HCT116 (cell line): ENCODE measurements around the gene GNG4. TPM values are rescaled to one million over a fixed set of nuclear protein-coding genes. Genes with fewer than 3 reads are reported as not detected.

Source experiments
- ATAC-seq: fragments of 200-7000 bp; cut with Tn5 transposase; 2 replicates; pipeline ENCODE4 v1.9.1; 2020; ENCODE audit warnings: mild to moderate bottlenecking, moderate library complexity
- BruUV-seq: library from RNA; stranded (reverse); fragments of 400-500 nt; replicated peaks from 2 replicates; lab custom pipeline; 2021; lab: Mats Ljungman, UMichigan
- CTCF ChIA-PET: fragments of 300-600 bp; sonication (Branson Sonifier 250); formaldehyde crosslinking; loops from one replicate; lab custom pipeline; 2021; ENCODE audit warnings: antibody characterized with exemption; lab: Charles Lee
- POLR2A ChIA-PET: fragments of 300-600, 350-600 bp; sonication (Branson Sonifier 250); formaldehyde crosslinking; loops from one replicate; lab custom pipeline; 2021; ENCODE audit warnings: antibody characterized with exemption; lab: Charles Lee
- RAD21 ChIA-PET, 2 experiments: fragments of 300-600 bp; sonication (Branson Sonifier 250); formaldehyde crosslinking; loops; one replicate each; lab custom pipeline; 2023; ENCODE audit warnings: low total read pairs in 2 of 2; ENCODE audit not compliant: uncharacterized antibody in 2 of 2, unreplicated experiment in 2 of 2, low non-redundant PET in 1 of 2; lab: Charles Lee
- DNase-seq: peaks from one replicate; pipeline ENCODE4 v3.0.0-alpha.2; 2010; ENCODE audit warnings: low read depth, low spot score
- H2AFZ ChIP-seq: fragments of 200-600 bp; shearing (Covaris generic), sonication (generic); 2 replicates; pipeline ENCODE4 v1.6.1; 2017; ENCODE audit warnings: low read depth, mixed run types, mixed read lengths, antibody characterized with exemption, low read length; ENCODE audit not compliant: poor library complexity, severe bottlenecking
- H3K27ac ChIP-seq: 2 replicates; pipeline ENCODE4 v1.5.1; 2012; ENCODE audit warnings: low read depth, low read length
- H3K27me3 ChIP-seq: fragments of 200-600 bp; sonication (generic); 2 replicates; pipeline ENCODE4 v1.6.1; 2016; ENCODE audit warnings: mixed run types, low read length, mixed read lengths; ENCODE audit not compliant: insufficient read depth
- H3K36me3 ChIP-seq, 2 experiments: fragments of 200-500 bp in 1 of 2; fragments of 200-600 bp in 1 of 2; sonication (Bioruptor generic) in 1 of 2; sonication (generic) in 1 of 2; 2 replicates each; pipeline versions ENCODE4 v1.5.1 to v1.6.1; 2014 to 2016; ENCODE audit warnings: low read length in 2 of 2, inconsistent platforms in 1 of 2, mixed read lengths in 1 of 2, mixed run types in 1 of 2; ENCODE audit not compliant: insufficient read depth in 2 of 2, control insufficient read depth in 1 of 2
- H3K4me1 ChIP-seq, 2 experiments: fragments of 200-600 bp in 1 of 2; sonication (generic) in 1 of 2; 2 replicates each; pipeline versions ENCODE4 v1.5.1 to v1.6.1; 2012 to 2017; ENCODE audit warnings: low read length in 2 of 2, inconsistent platforms in 1 of 2, mild to moderate bottlenecking in 1 of 2, mixed read lengths in 1 of 2, mixed run types in 1 of 2, moderate library complexity in 1 of 2; ENCODE audit not compliant: insufficient read depth in 2 of 2, control insufficient read depth in 1 of 2
- H3K4me2 ChIP-seq: fragments of 200-600 bp; sonication (generic); 2 replicates; pipeline ENCODE4 v1.6.1; 2017; ENCODE audit warnings: mixed run types, low read length, mixed read lengths
- H3K4me3 ChIP-seq, 2 experiments: fragments of 200-600 bp in 1 of 2; sonication (generic) in 1 of 2; replicated peaks in 1 of 2; 2 replicates each; pipeline ENCODE4 v1.5.1; 2011 to 2016; ENCODE audit warnings: low read length in 2 of 2, control low read depth in 1 of 2, low read depth in 1 of 2, mild to moderate bottlenecking in 1 of 2, mixed read lengths in 1 of 2, mixed run types in 1 of 2
- H3K79me2 ChIP-seq: fragments of 200-600 bp; sonication (generic); 2 replicates; pipeline ENCODE4 v1.6.1; 2017; ENCODE audit warnings: mild to moderate bottlenecking, mixed run types, low read length, moderate library complexity, mixed read lengths; ENCODE audit not compliant: insufficient read depth
- H3K9ac ChIP-seq: fragments of 200-600 bp; sonication (generic); 2 replicates; pipeline ENCODE4 v1.6.1; 2016; ENCODE audit warnings: low read length, mixed read lengths
- H3K9me2 ChIP-seq: fragments of 200-600 bp; sonication (generic), shearing (Covaris generic); 2 replicates; pipeline ENCODE4 v1.6.1; 2017; ENCODE audit warnings: mixed run types, mild to moderate bottlenecking, moderate library complexity; ENCODE audit not compliant: insufficient read depth
- H3K9me3 ChIP-seq, 2 experiments: fragments of 200-500 bp in 1 of 2; fragments of 200-600 bp in 1 of 2; sonication (Bioruptor generic) in 1 of 2; sonication (generic) in 1 of 2; 2 replicates each; pipeline ENCODE4 v1.6.1; 2014 to 2017; ENCODE audit warnings: low read length in 2 of 2, mixed read lengths in 2 of 2, inconsistent platforms in 1 of 2, low read depth in 1 of 2, mild to moderate bottlenecking in 1 of 2, mixed run types in 1 of 2, moderate library complexity in 1 of 2; ENCODE audit not compliant: control insufficient read depth in 1 of 2, insufficient read depth in 1 of 2
- H4K20me1 ChIP-seq: fragments of 200-600 bp; sonication (generic), shearing (Covaris generic); 2 replicates; pipeline ENCODE4 v1.6.1; 2017; ENCODE audit warnings: mixed run types, mild to moderate bottlenecking, moderate library complexity; ENCODE audit not compliant: insufficient read depth
- CEBPB ChIP-seq: IDR thresholded peaks from 2 replicates; pipeline ENCODE4 v1.6.1; 2012; ENCODE audit warnings: low read depth
- JUND ChIP-seq: IDR thresholded peaks from 2 replicates; pipeline ENCODE4 v1.6.1; 2012
- POLR2A ChIP-seq: IDR thresholded peaks from 2 replicates; pipeline ENCODE4 v1.7.0; 2011; ENCODE audit warnings: borderline replicate concordance; ENCODE audit not compliant: insufficient read depth, insufficient read length; ENCODE audit errors: extremely low read depth
- POLR2AphosphoS5 ChIP-seq: IDR thresholded peaks from 2 replicates; pipeline ENCODE4 v1.6.1; 2011; ENCODE audit warnings: mild to moderate bottlenecking, low read depth, low read length, moderate library complexity
- RAD21 ChIP-seq: IDR thresholded peaks from 2 replicates; pipeline ENCODE4 v1.6.1; 2012; ENCODE audit warnings: low read depth, mild to moderate bottlenecking
- SP1 ChIP-seq: IDR thresholded peaks from 2 replicates; pipeline ENCODE4 v1.6.1; 2012; ENCODE audit warnings: low read depth
- TCF7L2 ChIP-seq: IDR thresholded peaks from 2 replicates; pipeline ENCODE4 v1.7.0; 2011; ENCODE audit warnings: borderline replicate concordance, inconsistent platforms; ENCODE audit not compliant: insufficient read depth, insufficient read length; ENCODE audit errors: extremely low read depth
- YY1 ChIP-seq: IDR thresholded peaks from 2 replicates; pipeline ENCODE4 v1.6.1; 2011; ENCODE audit warnings: low read length, low read depth, moderate library complexity, mild to moderate bottlenecking; ENCODE audit not compliant: insufficient replicate concordance; ENCODE audit errors: extremely low read depth
- ZFX ChIP-seq: fragments of 450-650 bp; IDR thresholded peaks from 2 replicates; pipeline ENCODE4 v1.6.1; 2017
- ZNF274 ChIP-seq: fragments of 200-500 bp; sonication (Bioruptor generic); IDR thresholded peaks from 2 replicates; pipeline ENCODE4 v1.6.1; 2014; ENCODE audit warnings: mild to moderate bottlenecking, low read depth, low read length, inconsistent platforms
- intact Hi-C: fragments of 100-400 bp; cut with micrococcal nuclease; formaldehyde crosslinking; loops from 2 replicates; pipeline ENCODE4 v1.10.0; 2022
- total RNA-seq: library from RNA; stranded (reverse); gene quantifications from one replicate; pipeline ENCODE4 v1.2.1, GENCODE V29; 2021; ENCODE audit not compliant: unreplicated experiment
- TF ChIP-seq, protein P1 (sequence below): IDR thresholded peaks from 2 replicates; pipeline ENCODE4 v1.6.1; 2011; ENCODE audit warnings: mild to moderate bottlenecking, low read length, moderate library complexity; ENCODE audit not compliant: insufficient replicate concordance; ENCODE audit errors: extremely low read depth
- TF ChIP-seq, protein P2 (sequence below): IDR thresholded peaks from 2 replicates; pipeline ENCODE4 v1.6.1; 2012
- TF ChIP-seq, protein P3 (sequence below): IDR thresholded peaks from 2 replicates; pipeline ENCODE4 v1.6.1; 2012
- TF ChIP-seq, protein P4 (sequence below), 3 experiments: fragments of 200-600 bp in 1 of 3; sonication (generic) in 1 of 3; IDR thresholded peaks in 2 of 3; conservative IDR thresholded peaks in 1 of 3; 2 replicates each; pipeline ENCODE4 v1.5.1; 2012 to 2017; ENCODE audit warnings: low read depth in 2 of 3, low read length in 2 of 3, antibody characterized with exemption in 1 of 3, borderline replicate concordance in 1 of 3, control low read depth in 1 of 3, mild to moderate bottlenecking in 1 of 3, mixed read lengths in 1 of 3, mixed run types in 1 of 3, moderate library complexity in 1 of 3; ENCODE audit not compliant: insufficient read depth in 1 of 3

GNG4 gene
- total RNA-seq, 1 experiment from 2014 or later = 10.6 TPM

DNA sequence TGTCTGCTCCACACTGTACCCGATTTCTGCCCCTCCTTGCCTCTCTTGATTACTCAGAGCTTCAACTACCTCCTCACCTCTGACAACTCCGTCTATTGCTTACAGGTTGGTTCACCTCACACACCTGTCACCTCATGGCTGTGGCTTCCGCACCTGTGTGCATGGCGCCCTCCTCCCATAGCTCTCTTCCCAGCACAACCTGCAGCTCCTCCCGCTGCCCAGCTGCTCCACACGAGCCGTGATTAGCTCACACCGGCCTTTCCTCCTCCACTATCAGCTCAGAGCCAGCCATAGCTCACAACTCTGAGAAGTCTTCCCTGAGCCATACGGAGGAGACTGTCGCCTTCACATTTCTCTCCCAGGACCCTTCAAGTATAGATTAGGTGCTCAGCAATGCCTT, 67.5 kb downstream of the GNG4 start (continued):
- TF ChIP-seq, protein P1, sequence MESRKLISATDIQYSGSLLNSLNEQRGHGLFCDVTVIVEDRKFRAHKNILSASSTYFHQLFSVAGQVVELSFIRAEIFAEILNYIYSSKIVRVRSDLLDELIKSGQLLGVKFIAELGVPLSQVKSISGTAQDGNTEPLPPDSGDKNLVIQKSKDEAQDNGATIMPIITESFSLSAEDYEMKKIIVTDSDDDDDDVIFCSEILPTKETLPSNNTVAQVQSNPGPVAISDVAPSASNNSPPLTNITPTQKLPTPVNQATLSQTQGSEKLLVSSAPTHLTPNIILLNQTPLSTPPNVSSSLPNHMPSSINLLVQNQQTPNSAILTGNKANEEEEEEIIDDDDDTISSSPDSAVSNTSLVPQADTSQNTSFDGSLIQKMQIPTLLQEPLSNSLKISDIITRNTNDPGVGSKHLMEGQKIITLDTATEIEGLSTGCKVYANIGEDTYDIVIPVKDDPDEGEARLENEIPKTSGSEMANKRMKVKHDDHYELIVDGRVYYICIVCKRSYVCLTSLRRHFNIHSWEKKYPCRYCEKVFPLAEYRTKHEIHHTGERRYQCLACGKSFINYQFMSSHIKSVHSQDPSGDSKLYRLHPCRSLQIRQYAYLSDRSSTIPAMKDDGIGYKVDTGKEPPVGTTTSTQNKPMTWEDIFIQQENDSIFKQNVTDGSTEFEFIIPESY = no peak
- no peak for TF ChIP-seq YY1
- TF ChIP-seq JUND = no peak
- TF ChIP-seq RAD21 = no peak
- TF ChIP-seq, protein P2, sequence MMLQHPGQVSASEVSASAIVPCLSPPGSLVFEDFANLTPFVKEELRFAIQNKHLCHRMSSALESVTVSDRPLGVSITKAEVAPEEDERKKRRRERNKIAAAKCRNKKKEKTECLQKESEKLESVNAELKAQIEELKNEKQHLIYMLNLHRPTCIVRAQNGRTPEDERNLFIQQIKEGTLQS = no peak
- no peak for TF ChIP-seq CEBPB

DNA sequence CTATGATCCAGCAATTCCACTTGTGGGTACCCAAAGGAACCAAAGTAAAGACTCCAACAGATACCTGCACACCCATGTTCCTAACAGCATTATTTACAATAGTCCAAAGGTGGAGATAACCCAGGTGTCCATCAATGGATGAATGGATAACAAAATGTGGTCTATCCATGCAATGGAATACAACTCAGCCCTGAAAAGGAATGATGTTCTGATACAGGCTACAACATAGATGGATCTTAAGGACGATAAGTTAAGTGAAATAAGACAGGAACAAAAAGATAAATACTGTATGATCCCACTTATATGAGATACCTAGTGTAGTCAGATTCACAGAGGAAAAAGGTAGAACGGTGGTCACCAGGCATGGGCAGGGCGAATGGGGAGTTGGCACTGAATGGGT, 69.7 kb downstream of the GNG4 start:
- Histone ChIP-seq H3K27ac (no peak overlapping the region), H3K9me2 (no peaks in the 10 kb centered on the region), H3K36me3 (no peaks in the 10 kb centered on the region), H3K9me3 (no peaks in the 10 kb centered on the region), H2AFZ (no peak overlapping the region), H3K79me2 (no peaks in the 10 kb centered on the region), H4K20me1 (no peaks in the 10 kb centered on the region), H3K9ac (no peak overlapping the region), H3K27me3 (no peaks in the 10 kb centered on the region), H3K4me3 (no peak overlapping the region), H3K4me2 (no peak overlapping the region), H3K4me1 (no peaks in the 10 kb centered on the region)
- no peak for TF ChIP-seq ZNF274
- TF ChIP-seq JUND = no peak
- TF ChIP-seq RAD21 = no peak
- no peak for TF ChIP-seq TCF7L2
- TF ChIP-seq POLR2A = no peak
- TF ChIP-seq, protein P3, sequence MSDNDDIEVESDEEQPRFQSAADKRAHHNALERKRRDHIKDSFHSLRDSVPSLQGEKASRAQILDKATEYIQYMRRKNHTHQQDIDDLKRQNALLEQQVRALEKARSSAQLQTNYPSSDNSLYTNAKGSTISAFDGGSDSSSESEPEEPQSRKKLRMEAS = no peak
- TF ChIP-seq, protein P4, sequence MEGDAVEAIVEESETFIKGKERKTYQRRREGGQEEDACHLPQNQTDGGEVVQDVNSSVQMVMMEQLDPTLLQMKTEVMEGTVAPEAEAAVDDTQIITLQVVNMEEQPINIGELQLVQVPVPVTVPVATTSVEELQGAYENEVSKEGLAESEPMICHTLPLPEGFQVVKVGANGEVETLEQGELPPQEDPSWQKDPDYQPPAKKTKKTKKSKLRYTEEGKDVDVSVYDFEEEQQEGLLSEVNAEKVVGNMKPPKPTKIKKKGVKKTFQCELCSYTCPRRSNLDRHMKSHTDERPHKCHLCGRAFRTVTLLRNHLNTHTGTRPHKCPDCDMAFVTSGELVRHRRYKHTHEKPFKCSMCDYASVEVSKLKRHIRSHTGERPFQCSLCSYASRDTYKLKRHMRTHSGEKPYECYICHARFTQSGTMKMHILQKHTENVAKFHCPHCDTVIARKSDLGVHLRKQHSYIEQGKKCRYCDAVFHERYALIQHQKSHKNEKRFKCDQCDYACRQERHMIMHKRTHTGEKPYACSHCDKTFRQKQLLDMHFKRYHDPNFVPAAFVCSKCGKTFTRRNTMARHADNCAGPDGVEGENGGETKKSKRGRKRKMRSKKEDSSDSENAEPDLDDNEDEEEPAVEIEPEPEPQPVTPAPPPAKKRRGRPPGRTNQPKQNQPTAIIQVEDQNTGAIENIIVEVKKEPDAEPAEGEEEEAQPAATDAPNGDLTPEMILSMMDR (IDR thresholded peaks at IDR 0.05 in 2 of 3, conservative IDR thresholded peaks at IDR 0.05 in 1 of 3; ENCODE audit: borderline replicate concordance in 1 of 3, insufficient read depth in 1 of 3, low read depth in 2 of 3, low read length in 2 of 3) = no peak
- no peak for TF ChIP-seq POLR2AphosphoS5
- no peak for TF ChIP-seq CEBPB
- no peak for TF ChIP-seq ZFX
- TF ChIP-seq SP1 = no peak
- ATAC-seq = no peak
- intact Hi-C loops = no loop called here
- CTCF ChIA-PET = no interaction called here
- RAD21 ChIA-PET = no interaction called here
- BruUV-seq = no TSS peak
- POLR2A ChIA-PET = no interaction called here
- DNase-seq = no peak
